Keratinocyte (primary cell): ENCODE results near the gene PRM1. TPM values are rescaled to one million over a fixed set of nuclear protein-coding genes. Genes with fewer than 3 reads are reported as not detected.

Experiments used
- DNase-seq: peaks from one replicate; pipeline ENCODE4 v3.0.0-alpha.2; 2011; ENCODE audit warnings: low read depth, missing footprints, low spot score
- FAIRE-seq: peaks from 2 replicates; lab custom pipeline; 2011; peaks lifted over from hg19 to GRCh38; lab: Jason Lieb, UNC
- H2AFZ ChIP-seq: 2 replicates; pipeline ENCODE4 v1.6.0; 2012; ENCODE audit warnings: low read length, control low read depth, inconsistent platforms; ENCODE audit not compliant: control insufficient read depth
- H3K27ac ChIP-seq: 2 replicates; pipeline ENCODE4 v1.5.1; 2011; ENCODE audit warnings: low read length; ENCODE audit not compliant: control insufficient read depth, insufficient read depth
- H3K27me3 ChIP-seq: 3 replicates; pipeline ENCODE4 v1.6.0; 2011; ENCODE audit warnings: low read length; ENCODE audit not compliant: control insufficient read depth, insufficient read depth; ENCODE audit errors: extremely low read depth
- H3K36me3 ChIP-seq, 2 experiments: 2 replicates in 1 of 2; 3 replicates in 1 of 2; pipeline ENCODE4 v1.5.1; 2011; ENCODE audit warnings: low read length in 2 of 2, mild to moderate bottlenecking in 1 of 2; ENCODE audit not compliant: control insufficient read depth in 2 of 2, insufficient read depth in 2 of 2; ENCODE audit errors: extremely low read depth in 1 of 2
- H3K4me1 ChIP-seq: 3 replicates; pipeline ENCODE4 v1.5.1; 2011; ENCODE audit warnings: low read length; ENCODE audit not compliant: control insufficient read depth, insufficient read depth; ENCODE audit errors: extremely low read depth
- H3K4me2 ChIP-seq: 3 replicates; pipeline ENCODE4 v1.6.0; 2011; ENCODE audit warnings: low read depth, low read length; ENCODE audit not compliant: control insufficient read depth, insufficient read depth; ENCODE audit errors: extremely low read depth
- H3K4me3 ChIP-seq, 3 experiments: fragments of 200-600 bp in 1 of 3; sonication (generic) in 1 of 3; 2 replicates in 2 of 3; 3 replicates in 1 of 3; pipeline ENCODE4 v1.5.1; 2011 to 2016; ENCODE audit warnings: low read length in 3 of 3, mild to moderate bottlenecking in 3 of 3, control low read depth in 2 of 3, inconsistent platforms in 1 of 3, low read depth in 1 of 3, mixed read lengths in 1 of 3, mixed run types in 1 of 3, moderate library complexity in 1 of 3; ENCODE audit not compliant: control insufficient read depth in 2 of 3, insufficient read depth in 2 of 3; ENCODE audit errors: extremely low read depth in 1 of 3
- H3K79me2 ChIP-seq: 2 replicates; pipeline ENCODE4 v1.6.0; 2012; ENCODE audit warnings: low read length; ENCODE audit not compliant: control insufficient read depth, insufficient read depth
- H3K9ac ChIP-seq: 3 replicates; pipeline ENCODE4 v1.6.0; 2011; ENCODE audit warnings: low read length; ENCODE audit not compliant: control insufficient read depth, insufficient read depth; ENCODE audit errors: extremely low read depth
- H3K9me1 ChIP-seq: 3 replicates; pipeline ENCODE4 v1.6.0; 2011; ENCODE audit warnings: low read length; ENCODE audit not compliant: control insufficient read depth, insufficient read depth; ENCODE audit errors: extremely low read depth
- H3K9me3 ChIP-seq: 2 replicates; pipeline ENCODE4 v1.5.1; 2012; ENCODE audit warnings: low read depth, low read length; ENCODE audit not compliant: control insufficient read depth
- H4K20me1 ChIP-seq: 3 replicates; pipeline ENCODE4 v1.6.0; 2011; ENCODE audit warnings: low read length; ENCODE audit not compliant: control insufficient read depth, insufficient read depth; ENCODE audit errors: extremely low read depth
- CTCF ChIP-seq, 3 experiments: IDR thresholded peaks in 1 of 3; conservative IDR thresholded peaks in 1 of 3; optimal IDR thresholded peaks in 1 of 3; 2 replicates in 2 of 3; 3 replicates in 1 of 3; pipeline versions ENCODE3 to v1.5.1; 2011; ENCODE audit warnings: low read length in 3 of 3, mild to moderate bottlenecking in 3 of 3, moderate library complexity in 2 of 3, control low read depth in 1 of 3, inconsistent platforms in 1 of 3; ENCODE audit not compliant: insufficient read depth in 2 of 3; ENCODE audit errors: extremely low read depth in 1 of 3
- EZH2 ChIP-seq: IDR thresholded peaks from one replicate; pipeline ENCODE4 v1.6.1; 2012; ENCODE audit warnings: inconsistent platforms, mild to moderate bottlenecking, low read length, moderate library complexity
- dilution Hi-C: fragments of 300-500 bp; cut with MboI; formaldehyde crosslinking; loops from one replicate; pipeline ENCODE4 v1.7.0; 2020; ENCODE audit warnings: low sequenced_read_pairs; ENCODE audit not compliant: extremely low pct_ligation_motif_present
- polyA plus RNA-seq, 5 experiments: library from polyadenylated mRNA; depleted of rRNA in 3 of 5; stranded (reverse) in 3 of 5; stranded (forward) in 1 of 5; unstranded in 1 of 5; fragments of >200 nt; gene quantifications; 1 replicate in 1 of 5; 2 replicates in 3 of 5; 3 replicates in 1 of 5; pipeline versions ENCODE4 v1.2.1 to v1.2.3, GENCODE V29; 2011 to 2012; ENCODE audit warnings: missing spikeins in 2 of 5, low read depth in 1 of 5, low replicate concordance in 1 of 5

PRM1 gene
- polyA plus RNA-seq, 1 donor (not counting 4 experiments of a cell fraction or from before 2014, with no cell fraction given): not detected

- dilution Hi-C loops: no loop called here
- TF ChIP-seq EZH2 (no peak), CTCF (optimal IDR thresholded peaks at IDR 0.05 in 1 of 3, IDR thresholded peaks at IDR 0.05 in 1 of 3, conservative IDR thresholded peaks at IDR 0.05 in 1 of 3; ENCODE audit: extremely low read depth in 1 of 3, insufficient read depth in 2 of 3, low read length in 3 of 3) (no peak)
- H3K9ac ChIP-seq: no peak overlapping the region
- H3K79me2 ChIP-seq: no peaks in the 10 kb centered on the region
- H3K27me3 ChIP-seq: no peaks in the 10 kb centered on the region
- FAIRE-seq: no peak
- no peak overlapping the region for H3K27ac ChIP-seq
- peak overlapping the region in 1 of 3 experiments; percentile 44 for H3K4me3 ChIP-seq
- peak overlapping the region; percentile 42 for H3K4me2 ChIP-seq
- peak overlapping the region; percentile 57 for H2AFZ ChIP-seq
- H3K9me1 ChIP-seq: no peaks in the 10 kb centered on the region
- H3K36me3 ChIP-seq: no peaks in the 10 kb centered on the region
- H4K20me1 ChIP-seq: no peaks in the 10 kb centered on the region
- DNase-seq: no peak
- H3K4me1 ChIP-seq: peaks cover 8% of the 10 kb centered on the region
- H3K9me3 ChIP-seq: no peaks in the 10 kb centered on the region
Observed at GRCh38 chr16:11312718-11313492, 31.8 kb upstream of the PRM1 start.

- H4K20me1 ChIP-seq: no peaks in the 10 kb centered on the region
- no peak overlapping the region for H3K4me2 ChIP-seq
- no peaks in the 10 kb centered on the region for H3K27me3 ChIP-seq
- H2AFZ ChIP-seq: no peak overlapping the region
- FAIRE-seq (no peak), DNase-seq (no peak)
- peaks cover 8% of the 10 kb centered on the region for H3K4me1 ChIP-seq
- no peak overlapping the region for H3K9ac ChIP-seq
- no peaks in the 10 kb centered on the region for H3K79me2 ChIP-seq
- dilution Hi-C loops: no loop called here
- no peaks in the 10 kb centered on the region for H3K36me3 ChIP-seq
- TF ChIP-seq CTCF (optimal IDR thresholded peaks at IDR 0.05 in 1 of 3, IDR thresholded peaks at IDR 0.05 in 1 of 3, conservative IDR thresholded peaks at IDR 0.05 in 1 of 3; ENCODE audit: extremely low read depth in 1 of 3, insufficient read depth in 2 of 3, low read length in 3 of 3): no peak
- no peak for TF ChIP-seq EZH2
- no peaks in the 10 kb centered on the region for H3K9me3 ChIP-seq
- H3K4me3 ChIP-seq: no peak overlapping the region
- H3K9me1 ChIP-seq: no peaks in the 10 kb centered on the region
- H3K27ac ChIP-seq: no peak overlapping the region
Observed at GRCh38 chr16:11310997-11311561, 29.9 kb upstream of the PRM1 start.
